ENCODE measurements around the gene ETF1.

The ETF1 gene

DNA sequence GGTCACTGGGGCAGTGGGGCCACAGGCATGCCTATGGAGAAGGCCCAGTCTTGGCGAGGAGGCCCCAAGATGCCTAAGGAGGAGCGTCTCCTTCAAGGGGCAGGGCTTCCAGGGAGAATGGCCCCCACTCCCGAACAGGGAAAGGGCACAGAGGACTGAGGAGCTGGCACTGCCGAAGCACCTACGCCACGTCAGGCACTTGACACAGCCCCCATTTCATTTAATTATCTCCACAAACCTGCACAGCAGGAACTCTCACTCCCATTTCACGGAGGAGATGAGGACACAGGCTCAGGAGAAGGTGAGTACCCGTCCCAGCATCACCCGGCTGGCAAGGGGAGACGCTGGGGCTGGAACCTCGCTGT lies 51.8 kb downstream of the ETF1 start:
- Histone ChIP-seq H3K9me2 (replicated peaks; ENCODE audit: low read depth, low read length) (no peaks in the 10 kb centered on the region), H3K79me2 (ENCODE audit: insufficient read depth, low read length) (no peaks in the 10 kb centered on the region), H3K4me2 (ENCODE audit: low read depth, low read length, poor library complexity, severe bottlenecking) (peak overlapping the region; percentile 84), H3K4me1 (ENCODE audit: insufficient read depth, low read length, poor library complexity, severe bottlenecking) (peaks cover 17% of the 10 kb centered on the region), H3K27me3 (ENCODE audit: insufficient read depth, low read length, poor library complexity, severe bottlenecking) (peaks cover 30% of the 10 kb centered on the region), H4K20me1 (ENCODE audit: insufficient read depth, low read length, poor library complexity, severe bottlenecking) (no peaks in the 10 kb centered on the region), H3K36me3 (ENCODE audit: insufficient read depth, low read length) (no peaks in the 10 kb centered on the region), H3K4me3 (ENCODE audit: low read length, poor library complexity, severe bottlenecking) (peak overlapping the region; percentile 73), H2AFZ (ENCODE audit: low read length) (peak overlapping the region; percentile 84), H3K9ac (ENCODE audit: low read depth, low read length, poor library complexity, severe bottlenecking) (peak overlapping the region; percentile 50), H3F3A (ENCODE audit: low read depth) (no peaks in the 10 kb centered on the region), H3K9me3 (ENCODE audit: insufficient read depth, low read depth, low read length) (no peaks in the 10 kb centered on the region)
- TF ChIP-seq, protein P1, sequence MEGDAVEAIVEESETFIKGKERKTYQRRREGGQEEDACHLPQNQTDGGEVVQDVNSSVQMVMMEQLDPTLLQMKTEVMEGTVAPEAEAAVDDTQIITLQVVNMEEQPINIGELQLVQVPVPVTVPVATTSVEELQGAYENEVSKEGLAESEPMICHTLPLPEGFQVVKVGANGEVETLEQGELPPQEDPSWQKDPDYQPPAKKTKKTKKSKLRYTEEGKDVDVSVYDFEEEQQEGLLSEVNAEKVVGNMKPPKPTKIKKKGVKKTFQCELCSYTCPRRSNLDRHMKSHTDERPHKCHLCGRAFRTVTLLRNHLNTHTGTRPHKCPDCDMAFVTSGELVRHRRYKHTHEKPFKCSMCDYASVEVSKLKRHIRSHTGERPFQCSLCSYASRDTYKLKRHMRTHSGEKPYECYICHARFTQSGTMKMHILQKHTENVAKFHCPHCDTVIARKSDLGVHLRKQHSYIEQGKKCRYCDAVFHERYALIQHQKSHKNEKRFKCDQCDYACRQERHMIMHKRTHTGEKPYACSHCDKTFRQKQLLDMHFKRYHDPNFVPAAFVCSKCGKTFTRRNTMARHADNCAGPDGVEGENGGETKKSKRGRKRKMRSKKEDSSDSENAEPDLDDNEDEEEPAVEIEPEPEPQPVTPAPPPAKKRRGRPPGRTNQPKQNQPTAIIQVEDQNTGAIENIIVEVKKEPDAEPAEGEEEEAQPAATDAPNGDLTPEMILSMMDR (conservative IDR thresholded peaks at IDR 0.05; ENCODE audit: low read length), result no peak
- no peak for TF ChIP-seq EZH2phosphoT487 (IDR thresholded peaks at IDR 0.05; ENCODE audit: borderline replicate concordance)

DNA sequence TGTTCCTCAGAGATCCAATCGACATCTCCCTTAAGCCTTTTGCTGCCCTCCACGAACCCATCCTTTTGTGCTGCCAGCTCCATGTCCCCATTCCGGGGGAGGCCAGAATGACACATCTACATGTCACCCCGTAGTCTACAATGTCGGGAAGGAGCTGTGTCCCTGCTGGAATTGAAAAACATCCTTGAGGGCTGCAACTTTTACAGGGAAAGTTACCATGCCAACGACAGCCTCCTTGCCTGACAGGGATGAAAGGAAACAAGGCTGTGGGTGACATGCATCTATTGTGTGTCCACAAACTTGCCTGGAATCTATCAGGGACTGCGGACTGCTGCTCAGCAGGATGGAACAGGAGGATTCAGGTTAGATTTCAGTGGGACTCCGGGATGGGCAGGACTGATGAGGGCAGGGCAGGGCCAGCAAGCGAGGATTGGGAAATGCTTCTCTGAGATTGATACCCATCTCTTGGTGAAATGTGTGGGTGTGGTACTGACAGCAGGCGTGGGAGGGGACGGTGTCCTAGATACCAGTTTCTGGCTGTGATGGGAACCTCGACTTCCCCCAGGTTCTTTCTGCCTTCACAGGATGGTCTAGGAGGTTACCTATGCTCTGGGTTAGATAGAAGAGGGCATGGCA lies 52.3 kb downstream of the ETF1 start:
- Histone ChIP-seq H3F3A (ENCODE audit: low read depth) (no peaks in the 10 kb centered on the region), H4K20me1 (ENCODE audit: insufficient read depth, low read length, poor library complexity, severe bottlenecking) (no peaks in the 10 kb centered on the region), H3K9me3 (ENCODE audit: insufficient read depth, low read depth, low read length) (no peaks in the 10 kb centered on the region), H3K9me2 (replicated peaks; ENCODE audit: low read depth, low read length) (no peaks in the 10 kb centered on the region), H2AFZ (ENCODE audit: low read length) (no peak overlapping the region), H3K9ac (ENCODE audit: low read depth, low read length, poor library complexity, severe bottlenecking) (no peak overlapping the region), H3K4me2 (ENCODE audit: low read depth, low read length, poor library complexity, severe bottlenecking) (no peak overlapping the region), H3K79me2 (ENCODE audit: insufficient read depth, low read length) (no peaks in the 10 kb centered on the region), H3K4me3 (ENCODE audit: low read length, poor library complexity, severe bottlenecking) (no peak overlapping the region), H3K36me3 (ENCODE audit: insufficient read depth, low read length) (no peaks in the 10 kb centered on the region), H3K27me3 (ENCODE audit: insufficient read depth, low read length, poor library complexity, severe bottlenecking) (peaks cover 30% of the 10 kb centered on the region), H3K4me1 (ENCODE audit: insufficient read depth, low read length, poor library complexity, severe bottlenecking) (peaks cover 17% of the 10 kb centered on the region)
- TF ChIP-seq, protein P1 (conservative IDR thresholded peaks at IDR 0.05; ENCODE audit: low read length), result no peak
- no peak for TF ChIP-seq EZH2phosphoT487 (IDR thresholded peaks at IDR 0.05; ENCODE audit: borderline replicate concordance)

DNA sequence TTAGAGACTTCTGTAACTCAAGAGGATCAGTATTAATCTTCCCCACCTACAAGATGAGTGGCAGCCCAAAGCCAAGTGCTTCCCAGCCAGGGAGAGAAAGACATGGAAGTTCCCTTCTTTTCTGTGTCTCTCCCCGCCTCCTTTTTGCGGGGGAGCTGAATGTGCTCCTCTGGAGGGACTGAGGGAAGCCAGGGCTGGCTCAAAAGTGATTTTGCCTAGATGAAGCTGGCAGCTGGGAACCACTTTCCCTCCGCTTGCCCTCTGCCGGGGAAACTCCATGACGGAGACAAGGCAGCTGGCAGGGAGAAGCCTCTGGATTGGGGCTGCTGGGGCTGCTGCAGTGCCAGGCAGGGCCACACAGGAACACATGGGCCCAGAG lies 53.4 kb downstream of the ETF1 start:
- no peak overlapping the region for H3K4me3 ChIP-seq (ENCODE audit: low read length, poor library complexity, severe bottlenecking)
- H3K79me2 ChIP-seq (ENCODE audit: insufficient read depth, low read length), result no peaks in the 10 kb centered on the region
- peaks cover 17% of the 10 kb centered on the region for H3K4me1 ChIP-seq (ENCODE audit: insufficient read depth, low read length, poor library complexity, severe bottlenecking)
- no peak overlapping the region for H2AFZ ChIP-seq (ENCODE audit: low read length)
- no peaks in the 10 kb centered on the region for H3K36me3 ChIP-seq (ENCODE audit: insufficient read depth, low read length)
- no peaks in the 10 kb centered on the region for H4K20me1 ChIP-seq (ENCODE audit: insufficient read depth, low read length, poor library complexity, severe bottlenecking)
- H3K27me3 ChIP-seq (ENCODE audit: insufficient read depth, low read length, poor library complexity, severe bottlenecking), result peaks cover 30% of the 10 kb centered on the region
- H3K9me3 ChIP-seq (ENCODE audit: insufficient read depth, low read depth, low read length), result no peaks in the 10 kb centered on the region
- no peak overlapping the region for H3K4me2 ChIP-seq (ENCODE audit: low read depth, low read length, poor library complexity, severe bottlenecking)
- TF ChIP-seq, protein P1 (conservative IDR thresholded peaks at IDR 0.05; ENCODE audit: low read length), result no peak
- no peak for TF ChIP-seq EZH2phosphoT487 (IDR thresholded peaks at IDR 0.05; ENCODE audit: borderline replicate concordance)
- no peaks in the 10 kb centered on the region for H3F3A ChIP-seq (ENCODE audit: low read depth)
- no peak overlapping the region for H3K9ac ChIP-seq (ENCODE audit: low read depth, low read length, poor library complexity, severe bottlenecking)
- H3K9me2 ChIP-seq (replicated peaks; ENCODE audit: low read depth, low read length), result no peaks in the 10 kb centered on the region
